ENCODE data around the gene BCL2L11.

- TF ChIP-seq POLR2AphosphoS5 (IDR thresholded peaks at IDR 0.05) (no peak), EP300 (IDR thresholded peaks at IDR 0.05; ENCODE audit: low read depth) (no peak), POLR2A (IDR thresholded peaks at IDR 0.05) (no peak)
- TF ChIP-seq, protein P1, sequence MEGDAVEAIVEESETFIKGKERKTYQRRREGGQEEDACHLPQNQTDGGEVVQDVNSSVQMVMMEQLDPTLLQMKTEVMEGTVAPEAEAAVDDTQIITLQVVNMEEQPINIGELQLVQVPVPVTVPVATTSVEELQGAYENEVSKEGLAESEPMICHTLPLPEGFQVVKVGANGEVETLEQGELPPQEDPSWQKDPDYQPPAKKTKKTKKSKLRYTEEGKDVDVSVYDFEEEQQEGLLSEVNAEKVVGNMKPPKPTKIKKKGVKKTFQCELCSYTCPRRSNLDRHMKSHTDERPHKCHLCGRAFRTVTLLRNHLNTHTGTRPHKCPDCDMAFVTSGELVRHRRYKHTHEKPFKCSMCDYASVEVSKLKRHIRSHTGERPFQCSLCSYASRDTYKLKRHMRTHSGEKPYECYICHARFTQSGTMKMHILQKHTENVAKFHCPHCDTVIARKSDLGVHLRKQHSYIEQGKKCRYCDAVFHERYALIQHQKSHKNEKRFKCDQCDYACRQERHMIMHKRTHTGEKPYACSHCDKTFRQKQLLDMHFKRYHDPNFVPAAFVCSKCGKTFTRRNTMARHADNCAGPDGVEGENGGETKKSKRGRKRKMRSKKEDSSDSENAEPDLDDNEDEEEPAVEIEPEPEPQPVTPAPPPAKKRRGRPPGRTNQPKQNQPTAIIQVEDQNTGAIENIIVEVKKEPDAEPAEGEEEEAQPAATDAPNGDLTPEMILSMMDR (IDR thresholded peaks at IDR 0.05) = no peak
Measured at GRCh38 chr2:111189106-111189505, 68.4 kb downstream of the BCL2L11 start.

All from transverse colon (tissue), 4 donors.